SK-N-SH treated with all-trans-retinoic acid at 6 μM for 48 hours (cell line): ENCODE results near the gene ANKS3.

Experiments used
- ARNTL ChIP-seq: fragments of 450-650 bp; formaldehyde crosslinking; IDR thresholded peaks from 2 replicates; pipeline ENCODE4 v1.5.0; 2020; ENCODE audit warnings: low read depth, mild to moderate bottlenecking, moderate library complexity, borderline replicate concordance
- BACH2 ChIP-seq: fragments of 250-450 bp; sonication (Bioruptor Pico); IDR thresholded peaks from 2 replicates; pipeline ENCODE4 v1.9.0; 2021; ENCODE audit warnings: mild to moderate bottlenecking, borderline replicate concordance
- ESRRG ChIP-seq: fragments of 250-450 bp; sonication (Bioruptor Pico); IDR thresholded peaks from 2 replicates; pipeline ENCODE4 v1.6.1; 2021; ENCODE audit warnings: mild to moderate bottlenecking
- GLIS3 ChIP-seq: fragments of 250-450 bp; sonication (Bioruptor Pico); IDR thresholded peaks from 2 replicates; pipeline ENCODE4 v1.5.0; 2020; ENCODE audit warnings: mild to moderate bottlenecking, moderate library complexity
- TOX ChIP-seq: fragments of 250-450 bp; sonication (Bioruptor Pico); IDR thresholded peaks from 2 replicates; pipeline ENCODE4 v1.8.0; 2021; ENCODE audit warnings: mild to moderate bottlenecking, moderate library complexity, borderline replicate concordance
- ZC3H10 ChIP-seq: fragments of 250-450 bp; sonication (Bioruptor Pico); IDR thresholded peaks from 2 replicates; pipeline ENCODE4 v1.5.1; 2021; ENCODE audit warnings: mild to moderate bottlenecking, moderate library complexity
- ZFP3 ChIP-seq: fragments of 250-450 bp; sonication (Bioruptor Pico); IDR thresholded peaks from 2 replicates; pipeline ENCODE4 v1.5.0; 2020; ENCODE audit warnings: mild to moderate bottlenecking, moderate library complexity
- ZFP30 ChIP-seq: fragments of 450-650 bp; formaldehyde crosslinking; IDR thresholded peaks from 2 replicates; pipeline ENCODE4 v1.5.0; 2022; ENCODE audit warnings: mild to moderate bottlenecking, moderate library complexity
- ZNF565 ChIP-seq: fragments of 450-650 bp; formaldehyde crosslinking; conservative IDR thresholded peaks from 2 replicates; pipeline ENCODE4 v1.5.0; 2020; ENCODE audit warnings: low read depth, mild to moderate bottlenecking, moderate library complexity
- ZNF8 ChIP-seq: fragments of 450-650 bp; formaldehyde crosslinking; IDR thresholded peaks from 2 replicates; pipeline ENCODE4 v1.5.0; 2020; ENCODE audit warnings: mild to moderate bottlenecking, moderate library complexity
- TF ChIP-seq, protein P1 (sequence below): fragments of 250-450 bp; sonication (Bioruptor Pico); IDR thresholded peaks from 2 replicates; pipeline ENCODE4 v1.5.1; 2020; ENCODE audit warnings: low read depth, mild to moderate bottlenecking, moderate library complexity
- TF ChIP-seq, protein P2 (sequence below): fragments of 250-450 bp; sonication (Bioruptor Pico); IDR thresholded peaks from 2 replicates; pipeline ENCODE4 v1.8.0; 2021; ENCODE audit warnings: low read depth, mild to moderate bottlenecking, moderate library complexity, borderline replicate concordance

DNA sequence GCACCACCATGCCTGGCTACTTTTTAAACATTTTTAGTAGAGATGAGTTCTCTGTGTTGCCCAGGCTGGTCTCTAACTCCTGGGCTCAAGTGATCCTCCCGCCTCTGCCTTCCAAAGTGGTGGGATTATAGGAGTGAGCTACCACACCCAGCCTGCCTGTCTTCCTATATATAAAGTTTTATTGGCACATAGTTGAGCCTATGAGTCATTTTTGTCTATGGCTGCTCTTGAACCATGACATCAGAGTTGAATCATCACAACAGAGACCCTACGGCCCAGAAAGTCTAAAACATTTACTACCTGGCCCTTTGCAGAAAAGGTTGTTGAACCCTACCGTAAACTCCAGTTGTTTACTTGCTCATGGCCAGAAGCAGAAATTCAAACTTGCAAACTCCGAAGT is 46.2 kb upstream of the ANKS3 start:
- TF ChIP-seq ESRRG (CRISPR knock-in tag) (no peak), TOX (CRISPR knock-in tag) (no peak), ARNTL (no peak), ZFP30 (CRISPR knock-in tag) (no peak), GLIS3 (CRISPR knock-in tag) (no peak), BACH2 (no peak), ZNF565 (CRISPR knock-in tag) (no peak), ZFP3 (CRISPR knock-in tag) (no peak), ZC3H10 (no peak), ZNF8 (CRISPR knock-in tag) (no peak)
- TF ChIP-seq, protein P1, sequence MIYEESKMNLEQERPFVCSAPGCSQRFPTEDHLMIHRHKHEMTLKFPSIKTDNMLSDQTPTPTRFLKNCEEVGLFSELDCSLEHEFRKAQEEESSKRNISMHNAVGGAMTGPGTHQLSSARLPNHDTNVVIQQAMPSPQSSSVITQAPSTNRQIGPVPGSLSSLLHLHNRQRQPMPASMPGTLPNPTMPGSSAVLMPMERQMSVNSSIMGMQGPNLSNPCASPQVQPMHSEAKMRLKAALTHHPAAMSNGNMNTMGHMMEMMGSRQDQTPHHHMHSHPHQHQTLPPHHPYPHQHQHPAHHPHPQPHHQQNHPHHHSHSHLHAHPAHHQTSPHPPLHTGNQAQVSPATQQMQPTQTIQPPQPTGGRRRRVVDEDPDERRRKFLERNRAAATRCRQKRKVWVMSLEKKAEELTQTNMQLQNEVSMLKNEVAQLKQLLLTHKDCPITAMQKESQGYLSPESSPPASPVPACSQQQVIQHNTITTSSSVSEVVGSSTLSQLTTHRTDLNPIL (CRISPR knock-in tag) = no peak
- TF ChIP-seq, protein P2, sequence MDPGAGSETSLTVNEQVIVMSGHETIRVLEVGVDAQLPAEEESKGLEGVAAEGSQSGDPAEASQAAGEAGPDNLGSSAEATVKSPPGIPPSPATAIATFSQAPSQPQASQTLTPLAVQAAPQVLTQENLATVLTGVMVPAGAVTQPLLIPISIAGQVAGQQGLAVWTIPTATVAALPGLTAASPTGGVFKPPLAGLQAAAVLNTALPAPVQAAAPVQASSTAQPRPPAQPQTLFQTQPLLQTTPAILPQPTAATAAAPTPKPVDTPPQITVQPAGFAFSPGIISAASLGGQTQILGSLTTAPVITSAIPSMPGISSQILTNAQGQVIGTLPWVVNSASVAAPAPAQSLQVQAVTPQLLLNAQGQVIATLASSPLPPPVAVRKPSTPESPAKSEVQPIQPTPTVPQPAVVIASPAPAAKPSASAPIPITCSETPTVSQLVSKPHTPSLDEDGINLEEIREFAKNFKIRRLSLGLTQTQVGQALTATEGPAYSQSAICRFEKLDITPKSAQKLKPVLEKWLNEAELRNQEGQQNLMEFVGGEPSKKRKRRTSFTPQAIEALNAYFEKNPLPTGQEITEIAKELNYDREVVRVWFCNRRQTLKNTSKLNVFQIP (CRISPR knock-in tag) = no peak
